K562 (cell line): ENCODE results near the gene DBX1. TPM values are rescaled to one million over a fixed set of nuclear protein-coding genes. Genes with fewer than 3 reads are reported as not detected.

Experiments
- BRF1 ChIP-seq: IDR thresholded peaks from 3 replicates; pipeline ENCODE4 v1.6.1; 2011; ENCODE audit warnings: borderline replicate concordance, mild to moderate bottlenecking; ENCODE audit not compliant: insufficient read length; ENCODE audit errors: extremely low read depth
- C11orf30 ChIP-seq: fragments of 450-650 bp; IDR thresholded peaks from 2 replicates; pipeline ENCODE4 v1.6.1; 2016; ENCODE audit warnings: low read depth, mild to moderate bottlenecking
- ELF1 ChIP-seq: fragments of 200-800 bp; sonication (Bioruptor generic); IDR thresholded peaks from 2 replicates; pipeline ENCODE4 v1.6.1; 2016; ENCODE audit warnings: missing genetic modification characterization, missing compliant biosample characterization
- HBP1 ChIP-seq: fragments of 450-650 bp; formaldehyde crosslinking; IDR thresholded peaks from 2 replicates; pipeline ENCODE4 v1.4.0; 2022; ENCODE audit warnings: missing genetic modification characterization
- KAT7 ChIP-seq: sonication (generic); formaldehyde crosslinking; IDR thresholded peaks from 2 replicates; pipeline ENCODE4 v1.8.0; 2022; ENCODE audit warnings: missing genetic modification reagents, mild to moderate bottlenecking, borderline replicate concordance
- NFE2L1 ChIP-seq: fragments of 450-650 bp; IDR thresholded peaks from 2 replicates; pipeline ENCODE4 v1.6.1; 2016; ENCODE audit warnings: missing genetic modification characterization, low read depth, mild to moderate bottlenecking, missing compliant biosample characterization, moderate library complexity, borderline replicate concordance
- PHF21A ChIP-seq: fragments of 450-650 bp; IDR thresholded peaks from 2 replicates; pipeline ENCODE4 v1.6.1; 2017; ENCODE audit warnings: low read depth, borderline replicate concordance
- RERE ChIP-seq: sonication (generic); formaldehyde crosslinking; IDR thresholded peaks from 2 replicates; pipeline ENCODE4 v1.8.0; 2023; ENCODE audit warnings: missing genetic modification reagents, mild to moderate bottlenecking, borderline replicate concordance
- RNF219 ChIP-seq: fragments of 250-450 bp; sonication (Bioruptor Pico); IDR thresholded peaks from 2 replicates; pipeline ENCODE4 v1.5.0; 2022; ENCODE audit warnings: mild to moderate bottlenecking
- ZFP30 ChIP-seq: fragments of 250-450 bp; sonication (Bioruptor Pico); IDR thresholded peaks from 2 replicates; pipeline ENCODE4 v1.8.0; 2022; ENCODE audit warnings: moderate library complexity, mild to moderate bottlenecking, inconsistent platforms, borderline replicate concordance
- polyA plus RNA-seq, 8 experiments: library from polyadenylated mRNA; depleted of rRNA in 4 of 8; stranded (reverse) in 5 of 8; unstranded in 3 of 8; fragments of >200 nt; fragmentation: Nextera tagmentation in 2 of 8; fragmentation: Illumina TruSeq in 1 of 8; extraction: Ambion mirVana in 2 of 8; extraction: Trizol in 1 of 8; gene quantifications; 2 replicates each; pipeline versions ENCODE4 v1.2.1 to v1.2.3, GENCODE V29; 2011 to 2014; ENCODE audit warnings: inconsistent platforms in 1 of 8, missing spikeins in 1 of 8
- total RNA-seq, 7 experiments: library from RNA; depleted of rRNA in 6 of 7; stranded (reverse); fragments of >200 nt in 6 of 7; fragmentation: Illumina TruSeq in 2 of 7; extraction: Trizol in 2 of 7; gene quantifications; 2 replicates each; pipeline versions ENCODE4 v1.2.1 to v1.2.3, GENCODE V29; 2011 to 2021; ENCODE audit warnings: low replicate concordance in 1 of 7

DBX1 gene
- total and polyA plus RNA-seq, 9 of the 15 experiments (the other 6 are each of a cell fraction or from before 2014, with no cell fraction given), result not detected

- TF ChIP-seq HBP1 (CRISPR knock-in tag) (no peak), KAT7 (no peak), NFE2L1 (tag) (no peak), PHF21A (no peak), BRF1 (no peak), RNF219 (CRISPR knock-in tag) (no peak), C11orf30 (no peak), ZFP30 (CRISPR knock-in tag) (no peak), RERE (no peak), ELF1 (tag) (no peak)
- TF ChIP-seq, all 486 proteins: peak for 0
Measured at GRCh38 chr11:20138707-20139106, 21.6 kb downstream of the DBX1 start (continued).
